ENCODE measurements around the gene LY6G6C. TPM values are rescaled to one million over a fixed set of nuclear protein-coding genes. Genes with fewer than 3 reads are reported as not detected.

The LY6G6C gene
- total and polyA plus RNA-seq, 2 donors (not counting 1 experiment from before 2014, with no cell fraction given) = 0.13 TPM; not detected in 1

DNA sequence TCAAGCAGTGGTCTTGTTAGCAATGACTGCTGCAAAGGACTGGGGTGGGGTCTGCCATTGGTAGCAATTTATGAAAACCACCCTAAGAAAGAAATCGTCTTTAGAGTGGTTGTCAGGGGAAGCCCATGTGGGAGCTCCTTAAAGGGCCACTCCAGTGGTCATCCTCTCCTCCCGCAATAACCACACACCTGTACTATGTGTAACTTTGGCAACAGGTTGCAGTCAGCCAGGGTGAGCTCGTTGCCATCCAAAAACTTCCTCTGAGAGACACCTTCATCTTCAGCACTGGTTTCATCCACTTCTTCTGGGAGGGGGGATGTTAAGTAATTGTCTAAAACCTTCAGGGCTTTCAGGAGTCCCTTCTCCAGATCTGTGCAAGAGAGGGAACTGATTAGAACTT, 10.5 kb upstream of the LY6G6C start:
- peaks cover 58% of the 10 kb centered on the region for H3K79me2 ChIP-seq (ENCODE audit: control insufficient read depth, insufficient read depth, low read length)
- no peak for DNase-seq
- Mint-ChIP-seq H3K4me3 (peak overlapping the region; percentile 15), H3K27ac (peak overlapping the region; percentile 63), H3K4me1 (peaks cover 77% of the 10 kb centered on the region), H3K9me3 (ENCODE audit: insufficient read depth) (no peaks in the 10 kb centered on the region), H3K27me3 (no peaks in the 10 kb centered on the region)
- peaks cover 15% of the 10 kb centered on the region for H4K20me1 ChIP-seq (ENCODE audit: control insufficient read depth, insufficient read depth, low read length, poor library complexity, severe bottlenecking)
- H3K27me3 ChIP-seq (replicated peaks in 1 of 4; ENCODE audit: control extremely low read depth in 1 of 4, control insufficient read depth in 3 of 4, insufficient read depth in 4 of 4, low read length in 3 of 4) = no peaks in the 10 kb centered on the region
- POLR2A ChIA-PET = interaction anchor here (0.7 kb wide), 1 partner anchor 63 kb away, joined by 3 read pairs; no protein-coding TSS in a partner anchor
- no peaks in the 10 kb centered on the region for H3K9me3 ChIP-seq (ENCODE audit: control extremely low read depth in 1 of 3, control insufficient read depth in 2 of 3, insufficient read depth in 1 of 3, low read length in 2 of 3)
- H3K36me3 ChIP-seq (replicated peaks in 1 of 2; ENCODE audit: control extremely low read depth in 1 of 2, control insufficient read depth in 1 of 2, extremely low read depth in 1 of 2, insufficient read depth in 2 of 2, low read length in 1 of 2) = peaks cover 4 to 41% of the 10 kb centered on the region in 2 experiments
- CTCF ChIA-PET = interaction anchor here (0.8 to 6.3 kb wide), 4 partner anchors 7 to 181 kb away, joined by 3 to 90 read pairs (median 40); partner anchors contain the start of genes CLIC1 and MSH5
- no peak overlapping the region for H3K4me3 ChIP-seq (ENCODE audit: control extremely low read depth in 1 of 5, extremely low read depth in 1 of 5, insufficient read depth in 1 of 5, low read depth in 2 of 5, low read length in 4 of 5)
- H3K4me1 ChIP-seq (ENCODE audit: control insufficient read depth in 2 of 2, insufficient read depth in 2 of 2, low read length in 2 of 2) = peaks cover 46 to 56% of the 10 kb centered on the region in 2 donors
- no peak overlapping the region for H2AFZ ChIP-seq (ENCODE audit: insufficient read depth, low read depth, low read length, poor library complexity, severe bottlenecking)
- no CpG with 5 or more reads among the region's 3 CpGs for WGBS (ENCODE audit: insufficient coverage)
- no peak for ATAC-seq (ENCODE audit: low read depth)
- intact Hi-C loops (cut with micrococcal nuclease) = loop anchor here (10.0 kb wide), 2 partner anchors 243 to 463 kb away; partner anchors contain the start of genes DXO, GPSM3 and PBX2
- no peak overlapping the region for H3K9ac ChIP-seq (ENCODE audit: low read length)
- no peak overlapping the region for H3K27ac ChIP-seq (ENCODE audit: low read length in 2 of 2)
- H3K4me2 ChIP-seq (replicated peaks; ENCODE audit: low read depth, low read length, poor library complexity, severe bottlenecking) = no peak overlapping the region
- TF ChIP-seq, protein P1, sequence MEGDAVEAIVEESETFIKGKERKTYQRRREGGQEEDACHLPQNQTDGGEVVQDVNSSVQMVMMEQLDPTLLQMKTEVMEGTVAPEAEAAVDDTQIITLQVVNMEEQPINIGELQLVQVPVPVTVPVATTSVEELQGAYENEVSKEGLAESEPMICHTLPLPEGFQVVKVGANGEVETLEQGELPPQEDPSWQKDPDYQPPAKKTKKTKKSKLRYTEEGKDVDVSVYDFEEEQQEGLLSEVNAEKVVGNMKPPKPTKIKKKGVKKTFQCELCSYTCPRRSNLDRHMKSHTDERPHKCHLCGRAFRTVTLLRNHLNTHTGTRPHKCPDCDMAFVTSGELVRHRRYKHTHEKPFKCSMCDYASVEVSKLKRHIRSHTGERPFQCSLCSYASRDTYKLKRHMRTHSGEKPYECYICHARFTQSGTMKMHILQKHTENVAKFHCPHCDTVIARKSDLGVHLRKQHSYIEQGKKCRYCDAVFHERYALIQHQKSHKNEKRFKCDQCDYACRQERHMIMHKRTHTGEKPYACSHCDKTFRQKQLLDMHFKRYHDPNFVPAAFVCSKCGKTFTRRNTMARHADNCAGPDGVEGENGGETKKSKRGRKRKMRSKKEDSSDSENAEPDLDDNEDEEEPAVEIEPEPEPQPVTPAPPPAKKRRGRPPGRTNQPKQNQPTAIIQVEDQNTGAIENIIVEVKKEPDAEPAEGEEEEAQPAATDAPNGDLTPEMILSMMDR (IDR thresholded peaks at IDR 0.05) = no peak
- no peak for TF ChIP-seq EZH2 (IDR thresholded peaks at IDR 0.05; ENCODE audit: borderline replicate concordance, insufficient read depth, low read depth, low read length, poor library complexity, severe bottlenecking)

DNA sequence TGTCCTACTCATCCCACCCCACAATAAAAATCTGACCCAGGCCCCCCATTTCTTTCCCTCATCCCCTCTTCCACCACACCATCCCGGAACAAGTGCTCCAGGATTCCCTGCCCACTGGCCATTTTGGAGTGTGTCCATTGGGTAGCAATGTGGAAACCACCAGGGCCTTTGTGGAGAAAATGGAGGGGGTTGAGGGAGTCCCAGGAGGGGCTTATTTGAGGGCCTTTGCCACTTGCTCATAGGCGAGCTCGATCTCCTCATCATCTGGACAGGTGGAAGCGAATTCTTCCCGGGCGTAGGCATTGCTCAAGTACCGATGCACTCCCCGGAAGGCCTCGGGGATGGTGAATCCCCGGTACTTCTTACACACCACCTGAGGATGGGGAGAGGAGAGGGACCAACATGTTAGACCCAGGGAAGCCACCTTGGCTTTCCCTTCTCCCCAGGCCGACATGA, 9.1 kb upstream of the LY6G6C start:
- WGBS (ENCODE audit: insufficient coverage) = 100% methylated on average over 5 of the region's 11 CpGs
- H3K4me3 ChIP-seq (ENCODE audit: control extremely low read depth in 1 of 5, extremely low read depth in 1 of 5, insufficient read depth in 1 of 5, low read depth in 2 of 5, low read length in 4 of 5) = no peak overlapping the region
- no peak overlapping the region for H2AFZ ChIP-seq (ENCODE audit: insufficient read depth, low read depth, low read length, poor library complexity, severe bottlenecking)
- peaks cover 4 to 55% of the 10 kb centered on the region in 2 experiments for H3K36me3 ChIP-seq (replicated peaks in 1 of 2; ENCODE audit: control extremely low read depth in 1 of 2, control insufficient read depth in 1 of 2, extremely low read depth in 1 of 2, insufficient read depth in 2 of 2, low read length in 1 of 2)
- intact Hi-C loops (cut with micrococcal nuclease) = loop anchor here (1.0 to 10.0 kb wide), 4 partner anchors 8 to 464 kb away; partner anchors contain the start of genes DXO, GPSM3, LY6G5C and PBX2
- no peaks in the 10 kb centered on the region for H3K9me3 Mint-ChIP-seq (ENCODE audit: insufficient read depth)
- no peaks in the 10 kb centered on the region for H3K27me3 Mint-ChIP-seq
- peak overlapping the region; percentile 78 to 82 for H3K27ac ChIP-seq (ENCODE audit: low read length in 2 of 2)
- TF ChIP-seq EZH2 (IDR thresholded peaks at IDR 0.05; ENCODE audit: borderline replicate concordance, insufficient read depth, low read depth, low read length, poor library complexity, severe bottlenecking) = no peak
- TF ChIP-seq, protein P1 (IDR thresholded peaks at IDR 0.05) = no peak
- H3K4me3 Mint-ChIP-seq = peak overlapping the region; percentile 99
- peaks cover 78% of the 10 kb centered on the region for H3K4me1 Mint-ChIP-seq
- ChIA-PET POLR2A (interaction anchor here (0.6 to 2.5 kb wide), 10 partner anchors 9 to 174 kb away, joined by 3 to 28 read pairs (median 8); partner anchors contain the start of genes ABHD16A, HSPA1A, HSPA1L and MSH5), CTCF (interaction anchor here (0.6 to 6.3 kb wide), 16 partner anchors 8 to 132 kb away, joined by 3 to 90 read pairs (median 4); partner anchors contain the start of genes ABHD16A, CLIC1, GPANK1 and HSPA1A)
- H3K79me2 ChIP-seq (ENCODE audit: control insufficient read depth, insufficient read depth, low read length) = peaks cover 49% of the 10 kb centered on the region
- peak overlapping the region; percentile 88 for H3K4me2 ChIP-seq (replicated peaks; ENCODE audit: low read depth, low read length, poor library complexity, severe bottlenecking)
- ATAC-seq (ENCODE audit: low read depth) = no peak
- no peak for DNase-seq
- peak overlapping the region; percentile 90 for H3K9ac ChIP-seq (ENCODE audit: low read length)
- peak overlapping the region; percentile 97 for H3K27ac Mint-ChIP-seq
- peaks cover 15% of the 10 kb centered on the region for H4K20me1 ChIP-seq (ENCODE audit: control insufficient read depth, insufficient read depth, low read length, poor library complexity, severe bottlenecking)
- no peaks in the 10 kb centered on the region for H3K9me3 ChIP-seq (ENCODE audit: control extremely low read depth in 1 of 3, control insufficient read depth in 2 of 3, insufficient read depth in 1 of 3, low read length in 2 of 3)
- H3K27me3 ChIP-seq (replicated peaks in 1 of 4; ENCODE audit: control extremely low read depth in 1 of 4, control insufficient read depth in 3 of 4, insufficient read depth in 4 of 4, low read length in 3 of 4) = no peaks in the 10 kb centered on the region
- H3K4me1 ChIP-seq (ENCODE audit: control insufficient read depth in 2 of 2, insufficient read depth in 2 of 2, low read length in 2 of 2) = peaks cover 50 to 61% of the 10 kb centered on the region in 2 donors
